Measurements from ENCODE around the gene CAMK2N2.

DNA sequence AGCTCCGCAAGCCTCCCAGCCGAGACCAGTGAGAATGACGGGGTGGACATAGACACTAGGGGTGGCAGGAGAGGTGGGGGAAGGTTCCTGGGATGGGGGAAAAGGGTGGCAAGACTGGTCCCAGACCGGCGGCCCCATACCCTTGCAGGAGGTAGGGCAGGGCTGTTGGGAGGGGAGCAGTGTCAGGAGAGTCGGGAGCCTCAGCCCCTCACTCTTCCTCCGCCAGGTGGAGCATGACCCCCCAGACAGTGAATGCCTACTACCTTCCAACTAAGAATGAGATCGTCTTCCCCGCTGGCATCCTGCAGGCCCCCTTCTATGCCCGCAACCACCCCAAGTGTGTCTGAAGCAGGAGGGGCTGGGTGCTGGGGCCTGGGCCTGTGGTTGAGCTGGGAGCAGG is 29.0 kb upstream of the CAMK2N2 start:
- no peak for TF ChIP-seq POLR2A (IDR thresholded peaks at IDR 0.05)
- TF ChIP-seq, protein P1, sequence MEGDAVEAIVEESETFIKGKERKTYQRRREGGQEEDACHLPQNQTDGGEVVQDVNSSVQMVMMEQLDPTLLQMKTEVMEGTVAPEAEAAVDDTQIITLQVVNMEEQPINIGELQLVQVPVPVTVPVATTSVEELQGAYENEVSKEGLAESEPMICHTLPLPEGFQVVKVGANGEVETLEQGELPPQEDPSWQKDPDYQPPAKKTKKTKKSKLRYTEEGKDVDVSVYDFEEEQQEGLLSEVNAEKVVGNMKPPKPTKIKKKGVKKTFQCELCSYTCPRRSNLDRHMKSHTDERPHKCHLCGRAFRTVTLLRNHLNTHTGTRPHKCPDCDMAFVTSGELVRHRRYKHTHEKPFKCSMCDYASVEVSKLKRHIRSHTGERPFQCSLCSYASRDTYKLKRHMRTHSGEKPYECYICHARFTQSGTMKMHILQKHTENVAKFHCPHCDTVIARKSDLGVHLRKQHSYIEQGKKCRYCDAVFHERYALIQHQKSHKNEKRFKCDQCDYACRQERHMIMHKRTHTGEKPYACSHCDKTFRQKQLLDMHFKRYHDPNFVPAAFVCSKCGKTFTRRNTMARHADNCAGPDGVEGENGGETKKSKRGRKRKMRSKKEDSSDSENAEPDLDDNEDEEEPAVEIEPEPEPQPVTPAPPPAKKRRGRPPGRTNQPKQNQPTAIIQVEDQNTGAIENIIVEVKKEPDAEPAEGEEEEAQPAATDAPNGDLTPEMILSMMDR (IDR thresholded peaks at IDR 0.05), result no peak
